Activated CD8-positive, alpha-beta memory T cell treated with anti-CD3 and anti-CD28 coated beads, Interleukin-2, amount 50 U/mL, for 48 hours (primary cell): ENCODE results near the gene PTPRM.

Experiments
- DNase-seq: peaks from one replicate; pipeline ENCODE4 v3.0.0-alpha.2; 2020

The PTPRM gene

DNA sequence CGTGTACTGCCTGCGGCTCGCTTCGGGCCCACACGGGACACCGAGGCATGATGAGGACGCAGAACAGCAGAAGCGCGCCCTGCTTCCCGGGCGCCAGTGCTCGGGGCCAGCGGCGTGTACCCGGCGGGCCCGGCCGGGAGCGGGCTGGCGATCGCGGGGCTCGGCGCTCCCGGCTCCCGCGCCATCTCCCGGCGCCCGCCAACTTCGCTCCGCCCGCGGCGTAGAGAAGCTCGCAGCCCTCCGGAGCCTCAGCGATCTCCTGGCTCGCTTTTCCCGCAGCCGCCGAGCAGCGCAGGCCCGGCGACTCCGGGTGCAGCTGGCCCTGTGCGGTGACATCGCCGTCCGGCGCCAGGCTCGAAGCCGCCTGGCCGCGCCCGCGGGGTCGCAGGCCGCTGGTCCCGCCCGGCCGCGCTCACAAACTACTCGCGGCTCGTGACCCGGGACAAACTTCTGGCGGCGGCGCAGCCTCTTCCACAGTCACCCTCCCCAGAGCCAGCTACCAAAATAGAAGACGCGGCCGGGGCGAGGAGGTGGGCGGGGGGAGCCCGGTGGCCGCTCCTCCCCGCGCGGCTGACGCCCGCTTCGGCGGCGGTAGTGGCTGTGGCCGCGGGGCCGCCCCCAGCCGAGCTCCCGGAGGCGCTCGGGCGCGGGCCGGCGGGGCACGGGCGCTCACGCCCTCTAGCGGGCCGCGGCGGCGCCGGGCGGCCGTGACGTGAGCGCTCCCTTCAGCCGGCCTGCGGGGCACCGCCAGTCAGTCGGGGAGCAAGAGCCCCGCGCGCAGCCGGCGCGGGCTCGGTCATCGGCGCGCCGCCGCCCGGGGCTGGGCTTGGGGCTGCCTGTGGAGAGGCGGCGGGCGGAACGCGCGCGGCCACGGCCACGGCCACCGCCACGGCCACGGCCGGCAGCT, at the start of gene PTPRM:
PTPRM (plus strand) TSS at position 750 of the 907 bp plus-strand sequence. CDS start 503 bp downstream, outside the sequence.
- DNase-seq, result peak; percentile 77

DNA sequence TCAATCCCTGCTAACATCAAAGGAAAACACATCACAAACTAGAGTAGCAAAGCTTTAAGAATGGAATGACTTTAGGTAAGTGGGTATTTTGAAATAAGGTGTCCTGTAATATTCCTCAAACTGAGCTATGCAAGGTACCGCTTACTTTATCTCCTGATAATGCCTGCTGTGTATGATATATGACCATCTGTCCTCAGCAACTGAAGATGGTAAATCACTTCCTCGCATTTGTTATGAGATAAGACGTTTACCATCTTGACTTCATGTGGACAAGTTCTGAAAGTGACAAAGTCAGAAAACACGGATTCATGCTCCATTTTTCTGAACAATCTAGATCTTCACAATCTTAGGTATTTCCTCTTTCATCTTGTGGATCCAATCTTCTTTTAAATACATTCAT, 49.3 kb upstream of the PTPRM start:
- DNase-seq, result no peak

DNA sequence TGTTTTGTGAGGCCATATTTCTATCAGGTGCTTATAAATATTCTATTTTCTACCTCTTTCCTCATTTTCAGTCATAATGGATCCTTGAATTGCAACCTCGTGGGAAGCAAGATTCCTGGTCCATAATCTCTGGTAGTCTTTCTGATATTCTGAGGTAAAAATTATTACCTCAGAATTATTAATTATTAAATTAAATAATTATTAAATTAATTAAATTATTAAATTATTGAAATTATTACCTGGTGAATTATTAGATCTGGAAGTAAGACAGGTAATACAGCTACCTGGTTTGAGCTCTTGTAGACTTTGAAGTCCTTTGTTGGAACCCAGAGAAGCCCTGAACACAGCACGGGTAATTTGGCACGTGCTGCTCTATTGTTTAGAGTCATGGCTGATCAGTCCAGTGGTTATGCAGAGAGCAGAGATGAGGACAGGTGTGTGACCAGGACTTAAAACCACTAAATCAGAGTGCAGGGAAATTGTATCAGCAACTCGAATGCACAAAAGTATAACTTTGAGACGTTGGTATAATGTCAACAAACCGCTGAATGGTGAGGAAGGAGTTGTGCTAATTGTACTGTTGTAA, 46.8 kb upstream of the PTPRM start:
- no peak for DNase-seq

DNA sequence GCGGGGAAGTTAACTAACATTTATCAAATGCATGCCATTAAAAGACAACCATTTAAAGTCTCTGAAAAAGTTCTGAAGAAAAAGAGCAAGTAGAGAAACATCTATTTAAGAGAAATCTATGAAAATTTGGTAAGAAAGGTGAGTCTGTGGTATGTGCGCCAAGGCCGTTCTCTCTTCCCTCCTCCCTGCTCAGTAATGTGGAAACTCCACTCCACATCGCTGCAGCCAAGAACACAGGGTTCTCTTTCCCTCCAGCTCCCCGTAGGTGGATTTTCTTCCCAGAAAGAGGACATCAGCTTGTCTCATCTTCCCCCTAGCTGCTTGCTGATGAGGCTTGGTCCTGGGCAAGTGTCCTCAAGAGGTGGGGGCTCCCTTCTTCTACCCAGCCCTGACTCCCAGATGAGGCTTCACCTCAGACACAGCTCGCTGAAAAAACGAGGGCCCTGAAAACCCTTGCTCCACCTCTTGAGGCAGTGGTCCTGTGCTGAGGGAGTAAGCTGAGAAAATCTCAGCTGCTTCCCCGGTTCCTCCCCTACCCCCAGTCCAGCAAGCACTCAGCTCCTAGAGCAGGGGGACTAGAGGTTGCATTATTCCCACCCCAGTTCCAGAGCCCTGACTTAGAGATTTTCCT, 45.8 kb upstream of the PTPRM start:
- no peak for DNase-seq

DNA sequence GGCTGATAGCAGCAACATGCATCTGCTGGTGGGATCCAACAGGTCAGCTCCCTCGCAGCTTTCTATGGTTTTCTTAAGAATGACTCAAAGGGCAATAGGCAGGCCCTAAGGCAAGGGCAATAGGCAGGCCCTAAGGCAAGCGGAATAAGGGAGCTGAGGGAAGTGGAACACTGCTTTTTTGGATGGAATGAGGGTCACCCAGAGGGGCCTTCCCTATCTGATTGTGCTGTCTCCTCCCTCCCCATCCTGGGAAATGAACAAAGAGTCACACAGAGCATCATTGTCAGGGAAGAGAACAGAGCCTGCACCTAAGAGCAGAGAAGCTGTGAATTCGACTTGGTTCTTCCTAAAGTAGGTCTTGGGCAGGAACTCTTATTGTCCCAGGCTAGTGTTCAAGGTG, 43.3 kb upstream of the PTPRM start:
- no peak for DNase-seq

DNA sequence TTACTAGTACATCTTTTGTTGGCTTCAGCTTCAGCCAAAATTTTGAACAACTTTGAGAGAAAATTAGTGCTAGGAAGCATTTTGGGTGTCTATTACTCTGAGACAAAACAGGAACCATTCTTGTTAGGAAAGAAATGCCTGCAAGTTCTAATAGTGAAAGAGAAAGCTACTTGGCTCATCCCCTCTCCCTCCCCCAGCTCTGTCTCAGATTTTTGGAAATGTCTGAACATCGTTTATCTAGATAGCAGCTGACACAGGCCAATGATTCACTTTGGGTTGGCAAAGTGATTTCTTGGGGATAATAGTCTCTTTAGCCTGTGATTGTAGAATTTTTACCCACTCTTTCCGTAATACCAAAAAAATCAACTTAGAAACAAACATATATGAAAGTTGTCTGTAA, 42.3 kb upstream of the PTPRM start:
- no peak for DNase-seq

DNA sequence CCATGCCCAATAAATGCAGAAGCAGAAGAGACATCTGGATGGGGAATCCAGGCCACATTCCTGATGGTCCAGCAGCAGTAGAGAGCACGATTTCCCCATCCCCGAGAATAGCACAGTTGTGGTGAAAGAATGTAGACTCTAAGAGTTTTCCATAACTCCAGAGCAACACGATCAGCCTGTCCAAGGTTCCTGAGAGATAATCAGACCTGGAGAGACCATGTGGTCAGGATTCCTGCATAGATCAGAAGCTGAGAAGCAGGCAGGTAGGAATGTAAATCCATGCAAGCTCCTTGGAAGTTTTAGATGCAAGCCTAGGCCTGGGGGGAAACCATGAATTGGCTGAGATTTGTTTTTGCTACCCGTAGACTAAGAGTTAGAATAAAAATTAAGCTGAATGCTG, 34.2 kb upstream of the PTPRM start:
- DNase-seq, result no peak

DNA sequence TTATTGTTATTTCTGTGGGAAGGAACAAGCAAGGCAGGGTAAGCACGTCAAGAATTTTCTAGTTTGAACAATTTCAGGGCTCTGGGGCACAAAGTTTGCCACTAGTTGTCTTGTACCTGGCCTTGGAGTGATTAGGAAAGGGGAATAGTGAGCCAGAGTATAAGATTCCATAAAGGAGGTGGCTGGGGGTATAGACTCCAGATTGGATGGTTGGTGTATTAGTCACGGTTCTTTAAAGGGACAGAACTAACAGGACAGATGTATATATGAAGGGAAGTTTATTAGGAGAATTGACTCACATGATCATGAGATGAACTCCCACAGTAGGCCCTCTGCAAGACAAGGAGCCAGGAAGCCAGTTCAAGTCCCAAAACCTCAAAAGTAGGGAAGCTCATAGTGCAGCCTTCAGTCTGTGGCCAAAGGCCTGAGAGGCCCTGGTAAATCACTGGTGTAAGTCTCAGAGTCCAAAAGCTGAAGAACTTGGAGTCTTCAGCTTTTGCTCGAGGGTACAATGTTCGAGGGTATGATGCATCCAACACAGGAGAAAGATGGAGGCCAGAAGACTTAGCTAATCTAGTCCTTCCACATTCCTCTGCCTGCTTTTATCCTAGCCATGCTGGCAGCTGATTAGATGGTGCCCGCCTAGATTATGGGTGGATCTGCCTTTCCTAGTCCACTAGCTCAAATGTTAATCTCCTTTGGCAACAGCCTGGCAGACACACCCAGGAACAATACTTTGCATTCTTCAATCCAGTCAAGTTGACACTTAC, 31.5 kb upstream of the PTPRM start:
- no peak for DNase-seq

DNA sequence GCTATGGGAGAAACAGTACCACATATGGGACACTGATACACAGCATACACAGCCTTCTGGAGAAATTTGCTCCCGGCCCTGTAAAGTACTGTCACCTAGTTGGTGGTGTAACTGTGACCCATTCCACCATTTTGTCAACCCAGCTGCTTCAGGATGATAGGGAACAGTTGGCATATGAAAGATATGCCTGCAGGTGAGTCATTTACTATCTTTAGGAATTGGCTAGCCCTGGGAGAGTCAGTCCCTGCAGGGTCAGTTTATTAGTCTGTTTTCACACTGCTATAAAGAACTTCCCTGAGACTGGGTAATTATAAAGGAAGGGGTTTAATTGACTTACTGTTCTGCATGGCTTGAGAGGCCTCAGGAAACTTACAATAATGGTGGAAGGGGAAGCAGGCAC, 30.0 kb upstream of the PTPRM start:
- DNase-seq, result no peak

DNA sequence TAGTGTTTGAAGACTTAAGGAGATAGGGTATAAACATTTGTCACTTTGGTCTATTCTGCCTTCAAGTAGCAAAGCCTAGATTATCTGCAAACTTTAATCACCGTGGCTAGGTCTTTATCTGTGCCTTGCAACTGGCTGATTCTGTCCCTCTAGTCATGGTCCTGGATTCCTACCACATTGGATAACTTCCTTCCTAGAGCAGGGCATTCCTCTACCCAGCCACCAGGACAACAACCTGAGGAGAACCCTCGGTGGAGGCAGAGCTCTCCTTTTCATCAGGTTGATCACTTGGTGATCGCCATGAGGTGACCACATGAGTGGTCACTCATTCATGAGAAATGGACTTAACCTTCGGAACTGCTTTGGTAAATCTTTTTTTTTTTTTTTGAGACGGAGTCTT, 25.3 kb upstream of the PTPRM start:
- DNase-seq, result no peak

DNA sequence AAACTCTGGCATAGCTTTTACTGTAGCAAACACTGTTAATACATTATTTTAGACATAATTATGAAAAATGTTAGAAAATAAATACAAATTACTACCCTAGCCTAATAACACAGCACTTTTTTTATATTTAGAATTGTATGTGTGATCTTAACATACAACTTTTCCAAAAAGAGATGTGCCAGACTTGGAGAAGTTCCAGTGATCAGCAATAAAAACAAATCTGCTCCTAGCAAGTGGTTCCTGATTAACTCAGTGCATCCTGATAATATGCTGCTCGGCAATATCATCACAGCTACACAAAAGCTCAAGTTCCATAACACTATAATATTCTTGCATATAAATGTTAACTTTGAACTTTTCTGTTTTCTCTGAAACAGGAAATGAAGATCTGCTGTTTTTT, 22.4 kb upstream of the PTPRM start:
- no peak for DNase-seq

DNA sequence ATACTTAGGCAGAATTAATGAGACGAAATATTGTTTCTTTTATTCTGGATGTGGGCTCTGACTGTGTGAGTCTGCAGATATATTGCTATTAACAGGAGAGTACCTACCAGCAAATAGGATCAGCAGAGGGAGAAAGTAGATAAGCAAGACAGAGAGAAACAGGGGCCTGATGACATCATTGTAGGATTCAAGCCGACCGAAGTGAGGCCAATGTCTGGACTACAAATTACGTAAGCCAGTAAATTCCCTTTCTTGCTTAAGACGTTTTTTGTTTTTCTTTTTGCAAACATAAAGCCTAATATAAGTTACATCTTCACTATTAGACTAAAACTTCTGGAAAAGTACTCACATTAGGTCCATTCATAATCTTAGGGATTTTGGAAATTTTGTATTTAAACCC, 21.4 kb upstream of the PTPRM start:
- no peak for DNase-seq

DNA sequence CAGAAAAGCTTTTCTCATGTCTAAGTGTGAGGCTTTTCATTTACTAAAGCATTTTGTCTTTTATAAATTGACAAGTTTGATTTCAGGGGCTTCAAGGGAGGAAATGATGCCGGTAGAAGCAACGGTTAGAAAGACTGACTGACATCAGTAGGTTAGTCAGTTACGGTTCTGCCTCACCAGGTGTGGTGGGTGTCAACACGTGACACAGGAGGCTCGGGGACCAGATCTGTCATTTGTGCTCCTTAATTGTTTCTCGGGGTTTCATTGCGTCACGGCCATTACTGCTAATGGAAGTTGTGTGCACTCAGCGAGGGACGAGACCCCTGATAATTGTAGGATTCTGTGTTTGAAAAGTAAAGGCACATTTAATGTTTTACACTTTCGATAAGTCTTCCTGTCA, 18.9 kb upstream of the PTPRM start:
- no peak for DNase-seq

DNA sequence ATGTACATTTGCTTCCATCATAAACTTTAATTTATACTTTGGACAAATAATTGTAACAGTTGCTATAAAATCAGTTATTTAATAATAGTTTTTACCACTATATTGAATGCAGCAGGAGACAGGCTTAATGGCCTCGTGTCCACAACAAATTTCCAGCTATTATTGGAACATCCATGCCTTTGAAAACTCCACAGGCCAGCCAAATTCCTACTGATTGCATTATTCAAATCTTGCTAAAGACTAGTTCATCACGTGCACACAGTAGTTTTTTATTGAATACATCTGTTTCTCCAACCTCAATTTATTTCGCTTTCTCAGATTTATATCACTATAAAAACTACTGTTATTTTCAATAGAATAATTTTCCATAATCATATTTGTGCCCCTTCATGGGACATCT, 18.4 kb upstream of the PTPRM start:
- DNase-seq, result no peak

DNA sequence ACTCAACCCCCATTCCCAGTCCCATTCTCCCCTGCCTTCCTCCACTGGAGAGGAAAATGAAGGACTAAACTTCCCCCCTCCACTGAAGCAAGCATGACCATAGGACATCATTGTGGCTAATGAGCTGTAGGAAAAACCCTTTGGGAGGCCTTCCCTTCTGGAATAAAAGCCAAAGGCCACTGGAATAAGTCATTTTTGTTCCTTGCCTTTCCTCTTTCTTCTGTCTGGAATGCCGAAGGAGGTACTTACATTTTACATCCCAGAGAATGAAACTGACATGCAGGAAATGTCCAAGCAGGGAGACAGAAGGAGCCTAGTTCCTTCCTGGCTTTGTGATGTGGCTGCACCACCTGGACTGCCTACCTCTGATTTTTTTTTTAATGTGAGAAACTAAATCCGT, 9.1 kb upstream of the PTPRM start:
- DNase-seq, result no peak

DNA sequence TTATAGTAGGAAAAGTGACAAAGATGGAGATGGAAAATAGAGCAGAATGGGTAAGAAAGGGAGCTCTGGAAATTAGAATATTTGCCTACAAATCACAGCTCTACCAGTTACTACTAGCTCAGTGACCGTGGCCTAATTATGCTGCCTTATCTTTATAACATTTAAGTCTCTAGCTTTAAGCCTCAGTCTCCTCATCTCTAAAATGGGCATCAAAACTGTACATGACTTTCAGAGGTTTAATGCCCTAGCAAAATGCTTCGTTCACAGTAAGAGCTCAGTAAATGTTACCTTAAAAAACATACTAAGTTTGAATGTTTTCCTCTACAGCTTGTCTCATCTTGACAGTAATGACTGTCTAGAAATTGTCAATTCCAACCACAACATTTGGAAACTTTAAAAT, 8.3 kb upstream of the PTPRM start:
- DNase-seq, result no peak

DNA sequence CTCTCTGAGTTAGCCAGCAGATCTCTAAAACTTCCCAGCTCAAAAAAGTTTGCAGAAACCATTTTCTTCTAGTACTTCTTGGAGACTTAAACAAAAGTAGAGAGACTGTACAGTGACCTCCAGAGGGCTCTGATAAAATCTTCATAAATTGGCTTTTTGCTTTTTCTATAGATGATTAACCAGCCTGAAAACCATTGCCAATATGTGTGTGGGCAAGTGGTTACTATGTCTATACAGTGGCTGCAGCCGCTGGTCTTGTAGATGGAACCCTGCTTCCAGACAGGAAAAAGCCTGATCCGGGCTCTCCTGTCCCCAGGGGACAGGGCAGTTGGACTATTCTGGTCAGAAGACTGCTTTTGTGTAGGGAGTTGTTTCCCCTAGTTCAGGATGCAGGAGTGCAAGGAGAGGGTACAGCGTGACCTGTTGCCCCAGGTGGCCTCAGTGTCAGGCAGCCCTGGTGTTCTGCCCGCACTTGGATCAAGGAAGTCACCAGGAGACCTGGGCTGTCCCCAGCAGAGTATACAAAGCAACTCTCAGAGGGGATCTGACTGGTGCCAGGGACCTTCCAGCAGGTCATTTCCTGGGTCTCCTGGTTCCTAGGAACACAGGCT, 7.3 kb upstream of the PTPRM start:
- no peak for DNase-seq

DNA sequence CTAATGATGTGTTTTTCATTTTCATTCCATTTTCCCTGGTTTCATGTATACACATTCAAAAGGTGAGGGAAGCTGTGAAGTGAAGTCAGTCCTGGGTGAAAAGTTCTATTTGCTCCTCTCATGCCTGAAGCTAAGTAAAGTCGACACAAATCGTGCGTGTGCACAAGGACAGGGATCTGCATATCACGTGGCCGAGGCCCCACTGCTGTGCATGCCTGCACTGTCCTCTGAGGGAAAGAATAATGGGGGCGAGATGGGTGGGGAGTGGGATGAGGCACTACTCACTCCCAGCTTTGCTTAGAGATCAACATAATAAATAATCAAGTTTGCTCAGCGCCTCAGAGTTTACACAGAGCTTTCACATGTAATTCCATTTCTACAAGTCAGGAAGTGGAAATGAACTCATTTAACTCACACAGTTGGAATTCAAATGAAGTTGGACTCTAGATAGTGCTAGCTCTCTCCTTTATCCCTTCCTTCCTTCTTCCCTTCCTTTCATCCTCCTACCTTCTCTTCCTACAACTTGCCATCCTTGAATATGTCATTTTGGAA, 5.1 kb upstream of the PTPRM start:
- DNase-seq, result no peak

DNA sequence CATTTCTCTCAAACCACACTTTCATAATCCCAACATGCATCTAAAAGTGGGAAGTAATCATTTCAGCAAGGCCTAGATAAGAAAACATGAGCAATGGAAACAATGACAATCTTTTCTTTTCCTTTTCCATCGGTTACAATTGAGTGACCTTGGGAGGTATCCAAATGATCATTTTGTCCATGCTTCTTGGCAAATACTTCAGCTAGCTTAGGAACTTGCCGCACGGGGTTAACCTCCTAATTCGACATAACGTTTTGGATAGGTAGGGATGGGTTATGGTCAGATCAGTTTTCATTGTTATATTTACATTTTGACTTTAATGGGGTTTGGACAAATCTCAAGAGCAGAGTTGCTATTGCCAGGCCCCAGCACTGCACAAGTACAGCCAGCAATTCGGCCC, 4.6 kb upstream of the PTPRM start:
- no peak for DNase-seq

DNA sequence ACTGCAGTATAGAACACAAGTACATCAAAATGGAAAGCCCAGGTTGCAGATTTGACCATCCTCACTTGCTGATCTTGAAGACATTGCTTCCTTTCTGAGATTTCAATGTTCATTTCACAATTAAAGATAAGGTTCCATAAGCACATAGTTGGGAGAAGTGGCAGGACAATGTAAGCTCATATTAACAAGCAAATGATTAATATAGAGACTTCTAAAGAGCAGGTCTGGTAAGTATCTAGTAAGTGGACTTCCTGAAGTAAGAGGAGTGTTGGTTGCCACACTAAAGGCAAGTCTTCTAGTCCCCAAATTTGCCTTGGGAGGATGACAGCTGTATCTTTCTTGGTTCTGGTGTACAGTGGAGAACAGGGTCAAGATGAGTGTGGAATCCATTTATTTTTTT, 1.4 kb upstream of the PTPRM start:
- no peak for DNase-seq

DNA sequence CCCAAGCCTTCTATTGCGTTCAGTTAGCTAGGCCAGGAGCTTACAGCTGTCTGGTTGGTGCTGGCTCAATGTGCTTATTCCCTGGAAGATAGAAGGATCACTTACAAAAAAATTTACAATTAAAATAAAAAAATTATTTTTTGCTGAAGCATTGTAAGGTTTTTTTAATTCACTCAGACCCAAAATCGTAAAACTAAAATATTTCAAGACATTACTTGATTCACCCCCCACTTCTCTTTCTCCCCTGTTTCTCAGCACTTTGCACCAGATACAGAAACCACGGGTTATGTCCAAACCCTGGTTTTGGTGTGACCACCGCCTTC, 911 bp upstream of the PTPRM start:
- no peak for DNase-seq

DNA sequence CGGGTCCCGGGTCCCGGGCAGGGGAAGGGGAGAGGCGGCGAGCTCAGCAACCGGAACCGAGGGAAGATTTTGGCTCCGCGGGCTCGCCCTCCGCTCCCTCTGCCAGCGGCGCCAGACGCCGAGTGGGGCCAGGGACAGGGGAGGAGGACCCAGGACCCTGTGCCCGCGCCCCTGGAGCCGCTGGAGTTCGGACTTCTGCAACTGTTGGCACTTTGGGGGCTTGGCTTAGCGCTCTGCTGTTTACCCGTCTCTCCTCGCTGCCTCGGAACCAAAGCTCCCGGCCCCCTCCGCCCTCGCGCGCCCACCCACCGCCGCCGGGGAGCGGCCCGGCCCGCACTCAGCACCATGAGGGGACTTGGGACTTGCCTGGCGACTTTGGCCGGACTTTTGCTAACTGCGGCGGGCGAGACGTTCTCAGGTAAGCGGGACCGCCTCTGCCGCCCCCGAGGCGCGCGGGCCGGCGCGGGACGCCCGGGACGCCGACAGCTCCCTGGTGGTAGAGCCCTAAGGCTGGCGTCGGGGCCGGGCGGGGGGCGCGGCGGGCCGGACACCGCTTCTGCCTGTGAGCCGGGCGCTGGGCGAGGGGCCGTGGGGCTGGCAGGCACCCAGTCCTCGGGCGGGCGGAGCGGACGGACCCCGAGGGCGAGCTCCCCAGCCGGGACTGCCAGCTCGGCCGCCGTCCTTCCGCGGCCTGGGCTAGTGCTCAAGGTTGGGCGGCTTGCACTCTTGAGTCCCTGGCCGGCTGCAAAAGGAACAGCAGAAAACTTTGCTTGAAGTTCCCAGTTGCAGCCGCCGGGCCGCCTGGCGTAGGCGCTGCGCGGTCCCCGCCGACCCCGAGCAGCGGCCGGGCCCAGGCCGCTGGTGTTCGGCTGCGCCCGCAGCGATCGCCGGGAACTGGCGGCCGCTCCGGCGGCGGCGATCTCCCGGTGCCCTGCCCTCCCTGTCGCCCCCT, 634 bp downstream of the PTPRM start:
- DNase-seq, result peak; percentile 51
